Right renal pelvis (tissue), 4 donors: Measurements from ENCODE around the gene CLIC3. TPM values are rescaled to one million over a fixed set of nuclear protein-coding genes. Genes with fewer than 3 reads are reported as not detected.
"Not testable (repeated sequence)": the region's sequence is repeated elsewhere in the genome, so short reads cannot be mapped to it uniquely, and the experiment has no call there.

Source experiments
- DNase-seq, 4 donors: peaks; one replicate each; pipeline ENCODE4 v3.0.0-alpha.2; 2013; ENCODE audit warnings: low read depth in 4 of 4, low spot score in 3 of 4, missing footprints in 1 of 4
- polyA plus RNA-seq, 4 donors: library from polyadenylated mRNA; unstranded; fragments of 120-200 nt; gene quantifications; one replicate each; pipeline ENCODE4 v1.2.1, GENCODE V29; 2013; ENCODE audit not compliant: insufficient read length in 4 of 4

CLIC3 gene, protein sequence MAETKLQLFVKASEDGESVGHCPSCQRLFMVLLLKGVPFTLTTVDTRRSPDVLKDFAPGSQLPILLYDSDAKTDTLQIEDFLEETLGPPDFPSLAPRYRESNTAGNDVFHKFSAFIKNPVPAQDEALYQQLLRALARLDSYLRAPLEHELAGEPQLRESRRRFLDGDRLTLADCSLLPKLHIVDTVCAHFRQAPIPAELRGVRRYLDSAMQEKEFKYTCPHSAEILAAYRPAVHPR
- 1 to 10 TPM in 1 of 4 donors, under 1 TPM in 3; 0.28 to 1.2 (median 0.50) TPM for polyA plus RNA-seq

DNA sequence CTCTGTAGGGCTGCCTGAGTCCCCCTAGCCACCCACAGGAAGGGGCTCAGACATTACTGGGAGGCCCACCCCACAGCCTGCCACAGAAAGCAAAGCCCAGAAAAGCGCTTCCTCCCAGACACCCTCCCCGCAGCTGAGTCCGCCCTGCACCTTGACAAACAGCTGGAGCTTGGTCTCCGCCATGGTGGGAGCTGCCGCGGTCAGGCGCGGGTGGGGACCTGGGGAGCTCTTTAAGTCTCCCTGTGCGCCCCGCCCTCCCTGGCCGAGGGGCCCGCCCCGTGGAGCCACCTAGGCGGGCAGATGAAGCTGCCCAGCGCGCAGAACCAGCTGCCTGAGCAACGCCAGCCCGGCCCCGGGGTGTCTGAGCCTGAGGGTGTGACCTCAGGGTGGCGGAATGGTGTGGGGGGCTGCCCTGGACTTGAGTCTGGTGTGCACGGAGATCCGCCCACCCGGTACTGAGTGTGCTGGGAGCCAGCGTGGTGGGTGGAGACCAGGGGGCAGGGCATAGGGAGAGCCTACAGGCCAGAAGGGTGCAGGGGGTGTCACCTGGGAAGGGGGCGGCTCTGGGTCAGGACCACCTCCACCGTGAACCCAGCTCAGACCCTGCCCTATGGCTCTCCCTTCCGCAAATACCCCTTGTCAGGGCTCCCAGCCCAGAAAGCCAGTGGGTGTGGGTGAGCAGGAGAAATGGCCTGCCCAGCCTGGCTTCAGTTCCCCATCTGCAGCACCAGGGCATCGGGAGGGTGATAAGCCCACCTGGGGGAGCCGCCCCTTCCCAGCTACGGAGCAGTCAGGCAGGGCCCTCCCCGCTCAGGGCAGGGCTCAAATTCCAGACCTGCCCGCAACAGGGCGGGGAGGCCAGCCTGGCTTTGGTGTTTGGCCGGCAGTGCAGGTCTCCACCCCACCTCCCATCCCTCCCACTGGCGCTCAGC is at the start of gene CLIC3:
TSS of gene CLIC3 (minus strand) at position 208 of the 932 bp plus-strand sequence. CDS start at position 183, 25 bp downstream.
- DNase-seq, result no peak

DNA sequence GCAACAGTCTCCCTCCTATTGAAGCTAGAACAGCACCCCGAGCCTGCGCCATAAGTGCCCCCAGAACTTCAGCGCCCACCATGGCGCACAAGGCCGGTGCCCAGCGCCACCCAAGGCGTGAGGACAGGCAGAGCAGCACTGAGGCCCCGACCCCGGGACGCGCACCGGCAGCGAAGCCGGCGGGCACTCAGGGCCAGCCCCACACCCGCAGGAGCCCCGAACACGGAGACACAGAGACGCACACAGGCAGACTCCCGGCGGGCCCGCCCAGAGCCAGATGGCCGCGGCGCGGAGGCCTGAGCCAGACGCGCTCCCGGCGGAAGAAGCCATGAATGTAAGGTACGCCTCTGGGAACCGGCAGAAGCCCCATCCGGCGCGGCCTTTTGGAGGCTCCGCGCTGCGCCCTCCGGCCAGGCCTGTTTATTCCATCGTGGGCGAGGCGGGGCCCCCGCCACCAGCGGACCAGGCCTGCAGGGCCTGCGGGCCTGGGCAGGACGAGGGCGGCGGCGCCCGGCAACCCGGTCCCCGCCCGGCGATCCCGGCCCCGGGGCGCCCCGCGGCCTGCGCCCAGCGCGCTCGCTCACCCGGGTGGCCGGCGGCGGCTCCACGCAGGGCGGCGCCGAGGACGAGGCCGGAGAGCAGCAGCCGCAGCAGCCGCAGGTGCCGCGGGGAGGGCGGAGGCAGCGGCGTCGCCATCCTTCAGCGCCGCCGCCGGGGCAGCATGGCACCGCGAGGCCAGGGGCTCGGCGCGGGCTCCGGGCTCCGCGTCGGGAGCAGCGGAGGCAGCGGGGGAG is 49.1 kb upstream of the CLIC3 start:
- no peak for DNase-seq

DNA sequence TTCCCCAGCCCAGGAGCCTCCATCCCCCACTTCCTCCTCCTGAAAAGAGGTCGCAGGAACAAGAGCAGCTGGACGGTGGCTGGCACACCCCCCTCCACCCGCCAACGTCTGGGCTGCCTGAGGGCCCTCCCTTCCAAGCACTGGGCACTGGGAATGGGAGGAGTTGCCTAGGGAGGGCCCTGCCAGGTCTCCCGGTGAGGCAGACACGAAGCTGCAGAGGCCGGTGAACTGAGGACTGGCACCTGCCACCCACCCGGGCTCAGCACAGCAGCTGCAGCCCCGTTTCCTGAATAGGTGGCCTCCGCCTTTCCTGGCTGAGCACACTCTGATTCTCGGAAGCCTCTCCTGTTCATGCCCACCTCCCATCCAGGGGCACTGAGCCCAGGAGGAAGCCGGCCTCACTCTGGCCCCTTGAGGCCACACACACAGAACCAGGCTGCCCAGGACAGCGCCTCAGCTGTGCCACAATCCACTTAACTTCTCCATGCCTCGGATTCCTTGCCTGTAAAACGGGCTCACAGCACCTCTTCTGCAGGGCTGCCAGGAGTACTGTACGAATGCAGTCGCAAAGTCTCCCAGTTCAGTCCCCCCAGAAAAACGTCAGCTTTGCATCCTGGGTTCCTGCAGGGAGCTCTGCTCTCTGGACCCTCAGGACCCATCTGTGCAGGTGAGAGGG is 48.3 kb upstream of the CLIC3 start:
- no peak for DNase-seq

DNA sequence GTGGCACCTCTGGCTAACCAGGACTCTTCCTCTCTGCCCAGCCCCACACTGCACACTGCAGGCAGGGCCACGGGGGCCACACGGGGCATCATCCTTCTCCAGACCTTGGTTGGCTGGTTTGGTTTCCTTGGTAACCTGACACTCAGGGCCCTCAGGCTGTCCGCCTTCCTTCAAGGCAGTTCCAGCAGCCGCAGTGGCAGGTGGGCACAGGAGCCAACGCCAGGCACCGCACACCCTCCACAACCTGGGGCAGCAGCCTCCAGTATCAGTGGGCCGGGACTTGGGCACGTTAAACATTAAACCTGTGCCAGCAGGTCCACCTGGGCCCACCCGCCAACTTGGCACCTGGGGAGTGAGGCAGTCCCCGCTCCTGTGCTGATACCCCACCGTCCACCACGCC is 47.7 kb upstream of the CLIC3 start:
- no peak for DNase-seq

DNA sequence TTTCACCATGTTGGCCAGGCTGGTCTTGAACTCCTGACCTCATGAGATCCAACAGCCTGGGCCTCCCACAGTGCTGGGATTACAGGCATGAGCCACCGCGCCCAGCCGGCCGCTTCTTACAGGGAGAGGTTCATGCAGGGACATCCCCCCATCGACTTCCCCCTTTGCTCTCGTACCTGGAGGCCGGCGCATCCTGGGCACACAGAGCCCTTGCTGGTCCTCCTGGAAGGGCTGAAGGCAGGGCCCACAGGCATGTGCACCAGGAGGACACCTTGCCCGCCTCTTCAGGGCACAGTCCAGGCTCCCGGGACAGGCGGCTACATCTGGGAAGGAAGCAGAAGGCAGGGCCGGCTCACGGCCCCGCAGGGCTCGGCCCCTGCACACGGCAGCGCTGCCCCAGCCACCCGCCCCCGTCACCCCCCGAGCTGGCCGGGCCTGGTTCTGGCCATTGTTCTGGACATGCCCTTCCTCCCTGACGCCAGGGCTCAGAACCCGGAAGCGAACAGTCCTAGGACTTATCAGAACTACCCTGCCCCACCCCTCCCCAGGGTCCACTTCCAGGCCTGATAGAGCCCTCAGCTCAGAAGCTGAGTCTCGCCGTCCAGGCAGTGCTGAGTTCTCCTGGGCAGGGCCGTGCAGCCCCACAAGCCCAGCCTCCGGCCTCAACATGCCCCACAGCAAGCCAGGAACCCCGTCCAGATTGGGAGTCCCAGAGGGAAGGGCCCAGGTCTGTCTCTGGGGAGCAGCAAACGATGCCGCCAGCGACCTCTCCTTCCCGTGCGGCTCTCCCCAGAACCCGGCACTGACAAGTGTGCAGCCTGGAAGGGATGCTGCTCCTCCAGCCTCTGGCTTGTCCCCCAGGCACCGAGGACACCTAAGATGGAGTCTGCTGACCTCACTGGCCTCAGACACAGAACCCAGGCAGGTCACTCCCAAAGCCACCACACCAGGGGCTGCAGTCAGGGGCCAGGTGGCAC is 46.7 kb upstream of the CLIC3 start:
- DNase-seq, result no peak

DNA sequence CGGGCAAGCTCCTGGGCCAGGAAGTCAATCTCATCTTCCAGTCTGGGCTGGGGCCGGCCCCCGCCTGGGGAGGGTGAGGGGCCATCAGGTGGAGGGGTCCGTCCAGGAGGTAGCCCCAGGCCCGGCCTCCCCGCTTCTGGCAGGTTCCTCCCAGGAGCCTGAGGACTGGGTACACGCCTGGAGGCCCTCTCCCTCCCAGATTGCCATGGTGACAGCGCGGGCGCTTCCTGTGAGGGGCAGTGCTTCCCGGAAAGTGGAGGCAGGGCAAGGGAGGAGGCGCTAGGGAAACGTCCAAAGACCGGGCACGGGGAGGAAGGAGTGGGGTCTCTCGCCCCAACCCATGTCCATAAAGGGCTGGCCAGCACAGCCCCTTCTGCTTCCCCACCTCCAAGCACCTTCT is 44.8 kb upstream of the CLIC3 start:
- DNase-seq, result no peak

DNA sequence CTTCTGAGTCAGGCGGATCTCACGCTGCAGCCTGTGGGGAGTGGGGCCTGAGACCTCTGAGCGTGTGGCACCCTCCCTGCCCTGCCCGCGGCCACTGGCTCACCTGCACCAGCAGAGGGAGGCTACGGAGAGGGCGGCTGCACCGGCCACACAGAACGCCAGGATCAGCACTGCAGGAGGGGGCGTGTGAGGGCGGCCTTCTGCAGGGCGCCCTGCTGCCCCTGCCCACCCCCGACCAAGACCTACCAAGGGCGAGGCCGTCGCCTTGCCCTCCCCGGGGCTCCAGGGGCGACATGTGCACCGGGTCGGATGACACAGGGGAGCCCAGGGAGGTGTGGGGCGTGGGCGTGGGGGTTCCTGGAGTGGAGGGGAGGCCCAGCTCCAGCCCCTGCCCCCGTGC is 44.2 kb upstream of the CLIC3 start:
- DNase-seq, result no peak

DNA sequence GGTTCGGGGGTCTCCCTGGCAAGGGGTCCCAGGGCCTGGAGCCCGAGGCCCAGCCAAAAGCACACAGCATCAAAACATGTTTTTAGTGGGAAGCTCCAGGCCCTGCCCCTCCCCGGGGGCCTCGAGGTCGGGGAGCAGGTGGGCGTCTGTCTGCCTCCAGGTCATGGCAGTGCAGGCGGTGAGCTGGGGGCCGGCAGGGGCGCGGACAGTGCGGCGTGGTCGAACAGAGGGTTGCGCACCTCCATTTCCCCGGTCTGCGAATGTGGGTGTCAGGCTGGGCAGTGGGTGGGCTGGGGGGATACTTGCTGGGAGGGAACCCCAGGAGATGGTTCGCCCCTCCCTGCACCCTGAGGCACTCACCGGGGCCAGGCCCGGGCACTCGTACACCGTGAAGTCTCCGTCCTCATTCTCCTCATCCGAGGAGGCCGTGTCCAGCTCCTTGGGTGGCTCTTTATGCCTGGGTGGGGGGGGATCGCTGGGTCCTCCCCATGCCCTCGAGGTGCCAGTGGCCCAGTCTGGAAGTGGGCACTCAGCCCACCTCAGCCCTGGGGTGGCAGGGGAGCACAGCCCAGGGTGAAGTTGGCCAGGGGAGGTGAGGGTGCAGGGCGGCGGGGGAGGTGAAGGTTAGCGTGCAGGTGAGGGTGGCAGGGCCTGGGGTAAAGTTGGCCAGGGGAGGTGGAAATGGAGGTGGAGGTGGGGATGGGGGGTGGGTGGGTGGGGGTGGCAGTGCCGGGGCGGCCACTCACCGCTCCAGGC is 43.4 kb upstream of the CLIC3 start:
- no peak for DNase-seq

DNA sequence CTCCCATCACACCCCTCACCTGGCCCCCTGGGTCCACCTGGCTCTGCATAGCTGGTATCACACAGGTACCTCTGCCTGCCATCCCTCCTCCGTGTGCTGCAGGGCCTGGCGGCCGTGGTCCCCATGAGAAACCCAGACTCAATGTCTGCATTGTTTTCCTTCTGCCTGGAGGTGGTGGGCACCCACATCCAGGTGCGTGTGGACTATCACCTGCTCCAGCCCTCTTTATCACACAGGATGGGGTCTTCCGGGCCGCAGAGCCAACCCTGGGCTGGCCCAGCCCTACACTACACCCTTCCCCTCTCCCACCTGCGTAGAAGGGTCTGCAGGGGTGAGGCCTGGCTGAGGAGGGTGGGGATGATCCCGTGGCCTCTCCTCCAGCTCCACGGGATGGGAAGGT is 42.5 kb upstream of the CLIC3 start:
- DNase-seq, result no peak

DNA sequence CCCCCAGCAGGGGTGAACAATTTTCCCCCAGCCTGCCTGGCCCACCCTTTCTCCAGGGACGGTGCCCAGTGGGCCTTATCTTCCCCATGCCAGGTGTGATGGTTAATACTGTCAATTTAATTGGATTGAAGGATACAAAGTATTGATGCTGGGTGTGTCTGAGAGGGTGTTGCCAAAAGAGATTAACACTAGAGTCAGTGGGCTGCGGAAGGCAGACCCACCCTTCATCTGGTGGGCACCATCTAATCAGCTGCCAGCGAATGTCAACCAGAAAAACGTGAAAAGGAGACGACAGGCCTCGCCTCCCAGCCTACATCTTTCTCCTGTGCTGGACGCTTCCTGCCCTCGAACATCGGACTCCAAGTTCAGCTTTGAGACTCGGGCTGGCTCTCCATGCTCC is 41.1 kb upstream of the CLIC3 start:
- DNase-seq, result no peak

DNA sequence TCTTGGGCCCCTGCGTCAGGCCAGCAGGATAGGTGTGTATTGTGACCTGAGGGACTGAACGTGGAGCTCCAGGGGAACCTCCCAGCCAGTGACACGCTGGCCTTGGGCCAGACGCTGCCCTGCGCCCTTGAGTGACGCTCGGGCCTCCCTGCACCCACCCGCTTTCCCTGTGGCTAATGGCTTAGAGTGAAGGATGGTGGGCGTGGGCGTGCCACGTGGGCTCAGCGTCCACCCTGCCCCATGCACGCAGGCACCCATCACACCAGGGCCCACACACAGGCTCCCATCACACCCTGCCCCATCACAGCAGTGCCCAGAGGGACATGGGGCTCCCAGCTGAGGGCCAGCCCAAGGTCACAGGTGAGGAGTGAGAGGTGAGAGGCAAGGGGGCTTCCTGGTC is 40.7 kb upstream of the CLIC3 start:
- DNase-seq, result no peak

DNA sequence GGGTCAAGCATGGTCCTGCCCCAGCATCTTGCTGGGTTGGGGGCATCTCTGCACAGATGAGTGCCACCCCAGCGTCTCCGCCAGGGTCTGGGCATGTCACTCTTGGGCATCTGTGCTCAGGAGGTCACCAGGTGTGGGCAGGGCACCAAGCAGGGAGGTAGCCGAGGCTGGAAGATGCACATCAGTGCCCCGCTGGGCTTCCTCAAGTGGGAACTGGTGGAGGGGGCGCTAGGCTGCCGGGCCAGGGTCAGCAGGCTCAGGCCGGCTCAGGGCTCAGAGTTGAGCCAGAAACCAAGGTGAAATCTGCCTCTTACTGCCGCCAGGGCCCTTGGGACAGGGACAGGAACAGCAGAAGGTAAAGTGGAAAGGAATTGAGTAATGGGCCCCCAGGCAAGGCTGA is 39.6 kb upstream of the CLIC3 start:
- no peak for DNase-seq

DNA sequence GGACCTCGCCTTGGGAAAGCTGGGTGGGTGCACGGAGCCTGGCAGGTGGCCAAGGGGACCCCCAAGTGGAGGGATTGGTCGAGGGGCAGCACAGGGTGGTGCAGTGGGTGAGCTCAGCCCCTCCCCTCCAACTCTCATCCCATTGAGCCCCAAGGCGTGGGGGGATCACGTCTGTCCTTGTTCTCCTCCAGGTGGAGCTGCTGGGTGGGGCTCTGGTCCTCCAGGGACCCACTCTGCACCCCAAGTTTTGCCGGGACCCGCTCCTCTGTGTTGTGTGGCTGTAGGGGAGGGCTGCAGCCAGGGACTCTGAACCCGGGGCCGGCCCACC is 39.1 kb upstream of the CLIC3 start:
- DNase-seq, result no peak

DNA sequence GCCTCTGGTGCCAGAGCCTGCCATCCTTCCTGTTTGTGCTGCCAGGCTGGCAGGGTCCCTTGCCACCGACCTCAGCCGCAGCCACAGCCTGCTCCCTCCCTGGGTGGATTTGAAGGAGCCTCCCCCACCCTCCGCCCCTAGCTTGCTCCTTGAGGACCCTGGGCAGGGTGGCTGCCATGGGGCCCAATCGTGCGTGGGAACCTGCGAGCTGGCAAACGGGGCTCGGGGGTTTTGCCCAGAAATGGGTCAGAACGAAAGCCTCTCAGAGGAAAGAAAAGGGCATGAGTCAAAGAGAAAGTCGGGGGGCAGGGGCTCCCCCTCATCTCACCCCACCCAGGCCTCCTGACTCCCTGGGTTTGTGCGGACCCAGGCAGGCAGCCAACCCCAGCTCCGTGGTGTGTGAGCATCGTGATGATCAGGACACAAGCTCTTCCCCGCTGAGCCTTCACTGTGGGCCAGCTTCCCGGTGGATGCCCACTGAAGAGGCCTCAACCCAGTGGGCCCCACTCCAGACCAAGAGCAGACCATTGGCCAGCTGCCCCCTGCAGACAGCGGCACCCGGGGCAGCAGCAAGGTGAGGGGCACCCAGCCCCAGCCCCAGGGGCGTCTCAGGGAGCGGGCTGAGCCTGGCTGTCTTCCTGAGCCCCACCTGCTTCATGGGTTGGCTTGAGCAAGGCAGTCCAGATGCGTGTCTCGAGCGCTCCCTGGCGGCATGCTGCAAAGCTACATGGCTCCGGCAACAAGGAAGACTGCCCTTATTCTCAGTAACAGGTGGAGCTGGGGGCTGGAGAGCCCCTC is 38.5 kb upstream of the CLIC3 start:
- peak in 1 of 4 donors; percentile 74 for DNase-seq

DNA sequence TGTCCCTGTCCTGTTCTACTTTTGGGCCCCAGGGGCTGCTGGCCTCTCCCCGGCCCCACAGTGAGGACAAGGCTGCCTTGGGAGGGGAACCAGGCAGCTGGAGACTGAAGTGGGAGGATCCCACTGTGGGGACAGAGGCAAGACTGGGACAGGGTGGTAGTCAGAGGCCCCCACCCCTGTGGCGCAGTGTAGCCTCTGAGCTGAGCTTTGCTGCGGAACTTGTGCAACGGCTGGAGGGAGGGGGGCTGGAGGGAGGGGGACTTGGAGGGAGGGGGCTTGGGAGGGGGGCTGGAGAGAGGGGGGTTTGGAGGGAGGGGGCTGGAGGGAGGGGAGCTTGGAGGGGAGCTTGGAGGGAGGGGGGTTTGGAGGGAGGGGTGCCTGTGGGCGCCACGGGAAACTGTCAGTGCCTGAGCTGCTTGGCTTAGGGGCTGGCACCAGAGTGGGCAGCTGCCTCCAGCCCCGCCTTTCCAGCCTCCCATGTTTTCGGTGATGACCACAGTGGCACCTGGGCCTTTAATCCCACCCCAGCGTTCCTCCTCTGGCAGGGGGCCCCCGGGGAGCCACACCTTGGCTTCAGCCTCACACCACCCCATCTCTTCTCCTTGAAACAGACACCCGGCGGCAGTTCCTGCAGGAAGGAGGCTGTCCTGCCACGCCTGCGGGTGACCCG is 37.8 kb upstream of the CLIC3 start:
- DNase-seq, result no peak

DNA sequence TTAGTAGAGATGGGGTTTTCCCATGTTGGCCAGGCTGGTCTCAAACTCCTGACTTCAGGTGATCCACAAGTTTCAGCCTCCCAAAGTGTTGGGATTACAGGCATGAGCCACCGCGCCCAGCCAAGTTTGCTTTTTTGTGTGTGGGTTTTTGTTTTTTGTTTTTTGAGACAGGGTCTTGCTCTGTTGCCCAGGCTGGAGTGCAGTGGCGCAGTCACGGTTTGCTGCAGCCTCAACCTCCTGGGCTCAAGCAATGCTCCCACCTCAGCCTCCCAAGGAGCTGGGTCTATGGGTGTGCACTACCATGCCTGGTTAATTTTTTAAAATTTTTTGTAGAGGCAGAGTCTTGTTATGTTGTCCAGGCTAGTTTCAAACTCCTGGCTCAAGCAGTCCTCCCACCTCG is 37.1 kb upstream of the CLIC3 start:
- not testable (repeated sequence) for DNase-seq

DNA sequence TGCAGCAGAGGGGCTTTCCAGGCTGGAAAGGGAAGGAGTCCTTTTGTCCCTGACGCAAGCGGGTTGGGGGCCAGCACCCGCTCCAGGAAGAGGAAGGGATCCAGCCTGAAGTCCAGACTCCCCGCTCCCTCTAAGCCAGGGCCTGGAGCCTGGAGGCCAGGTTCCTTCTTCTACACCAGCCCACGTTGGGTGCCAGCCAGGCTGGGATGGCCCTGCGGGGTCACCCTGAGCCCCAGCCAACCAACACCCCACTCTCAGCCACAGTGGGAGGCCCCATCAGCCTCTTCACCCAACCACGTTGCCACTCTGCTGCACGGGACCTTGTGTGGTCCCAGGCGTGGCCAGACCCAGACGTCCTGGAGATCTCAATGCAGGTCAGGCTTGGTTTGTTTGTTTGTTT is 36.5 kb upstream of the CLIC3 start:
- DNase-seq, result no peak
